Right lobe of liver (tissue), 6 donors: ENCODE data around the gene CCDC33. TPM values are rescaled to one million over a fixed set of nuclear protein-coding genes. Genes with fewer than 3 reads are reported as not detected.

Experiments used
- ATAC-seq, 4 donors: fragments of 200-7000 bp; cut with Tn5 transposase; one replicate each; pipeline ENCODE4 v1.9.1; 2020; ENCODE audit warnings: mild to moderate bottlenecking in 4 of 4, moderate library complexity in 4 of 4
- DNase-seq, 3 donors: peaks; one replicate each; pipeline ENCODE4 v3.0.0-alpha.2; 2020
- H3K27ac ChIP-seq, 3 donors: fragments of 200-600 bp; one replicate each; pipeline ENCODE4 v1.8.0; 2022
- H3K27me3 ChIP-seq, 2 donors: fragments of 200-600 bp; one replicate each; pipeline ENCODE4 v1.8.0; 2022
- H3K36me3 ChIP-seq, 4 donors: fragments of 200-600 bp; sonication (generic) in 1 of 4; one replicate each; pipeline versions ENCODE4 v1.5.1 to v1.8.0; 2017 to 2022; ENCODE audit warnings: control low read depth in 1 of 4
- H3K4me1 ChIP-seq, 4 donors: fragments of 200-600 bp; sonication (generic) in 1 of 4; one replicate each; pipeline versions ENCODE4 v1.5.1 to v1.8.0; 2017 to 2022; ENCODE audit warnings: control low read depth in 1 of 4
- H3K4me3 ChIP-seq, 3 donors: fragments of 200-600 bp; one replicate each; pipeline ENCODE4 v1.8.0; 2022
- H3K9me3 ChIP-seq, 4 donors: fragments of 200-600 bp; sonication (generic) in 1 of 4; one replicate each; pipeline versions ENCODE4 v1.5.1 to v1.8.0; 2017 to 2022; ENCODE audit warnings: control low read depth in 1 of 4
- POLR2A ChIP-seq: fragments of 450-650 bp; IDR thresholded peaks from one replicate; pipeline ENCODE4 v1.6.1; 2017; ENCODE audit warnings: antibody characterized with exemption, mild to moderate bottlenecking
- WGBS: methylation state at CpG from one replicate; pipeline ENCODE4 v1.1.6; 2018; ENCODE audit warnings: low coverage, low lambda C conversion rate; ENCODE audit not compliant: insufficient coverage; ENCODE audit errors: missing lambda C conversion rate; 5-methylcytosine and 5-hydroxymethylcytosine counted together
- intact Hi-C, 2 donors: fragments of 100-400 bp; cut with DNase I; formaldehyde crosslinking; loops; one replicate each; pipeline versions ENCODE4 v1.11.2 to v1.14.1; 2022
- total RNA-seq, 6 experiments: library from RNA; depleted of rRNA in 2 of 6; stranded (reverse); fragments of >200 nt in 2 of 6; fragmentation: NEBNext Ultra II Directional in 3 of 6; extraction: Animal tissue kit (Norgen Biotek cat#: 25700) in 3 of 6; gene quantifications; one replicate each; pipeline versions ENCODE4 v1.1.0 to v1.2.4, GENCODE V29; 2016 to 2023
- TF ChIP-seq, protein P1 (sequence below), 4 donors: fragments of 200-600 bp in 3 of 4; fragments of 450-650 bp in 1 of 4; IDR thresholded peaks; one replicate each; pipeline versions ENCODE4 v1.5.1 to v1.8.0; 2016 to 2022; ENCODE audit warnings: antibody characterized with exemption in 4 of 4, mild to moderate bottlenecking in 2 of 4
- donor health status: DM: no; HTN: yes; CAD: no.
- donor health status: DM: no; HTN: no; CAD: no.
- donor health status: DM: no; HTN: no; CAD: no.
- donor health status: DM: no; HTN: yes; CAD: no.
- donor health status: DM: no; HTN: yes; CAD: no.

The CCDC33 gene
- total RNA-seq, 6 experiments from 2014 or later, result not detected

DNA sequence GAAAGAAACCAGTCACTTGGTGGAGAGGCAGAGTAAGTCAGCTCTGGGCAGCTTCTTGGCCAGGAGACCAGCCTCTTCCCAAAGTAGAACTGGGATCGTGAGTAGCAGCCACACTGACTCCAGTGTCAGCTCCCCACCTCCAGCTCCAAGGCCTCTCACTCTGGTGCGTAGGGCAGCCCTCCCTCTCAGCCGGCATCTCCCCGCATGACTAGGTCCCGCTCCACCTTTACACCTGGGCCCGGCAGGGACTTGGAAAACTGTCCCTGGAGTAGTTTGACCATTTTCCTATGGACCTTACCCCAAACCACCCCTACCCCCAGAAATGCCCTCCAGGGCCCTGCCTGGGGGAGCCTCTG lies 36.9 kb upstream of the CCDC33 start:
- no peak for TF ChIP-seq POLR2A
- TF ChIP-seq, protein P1, sequence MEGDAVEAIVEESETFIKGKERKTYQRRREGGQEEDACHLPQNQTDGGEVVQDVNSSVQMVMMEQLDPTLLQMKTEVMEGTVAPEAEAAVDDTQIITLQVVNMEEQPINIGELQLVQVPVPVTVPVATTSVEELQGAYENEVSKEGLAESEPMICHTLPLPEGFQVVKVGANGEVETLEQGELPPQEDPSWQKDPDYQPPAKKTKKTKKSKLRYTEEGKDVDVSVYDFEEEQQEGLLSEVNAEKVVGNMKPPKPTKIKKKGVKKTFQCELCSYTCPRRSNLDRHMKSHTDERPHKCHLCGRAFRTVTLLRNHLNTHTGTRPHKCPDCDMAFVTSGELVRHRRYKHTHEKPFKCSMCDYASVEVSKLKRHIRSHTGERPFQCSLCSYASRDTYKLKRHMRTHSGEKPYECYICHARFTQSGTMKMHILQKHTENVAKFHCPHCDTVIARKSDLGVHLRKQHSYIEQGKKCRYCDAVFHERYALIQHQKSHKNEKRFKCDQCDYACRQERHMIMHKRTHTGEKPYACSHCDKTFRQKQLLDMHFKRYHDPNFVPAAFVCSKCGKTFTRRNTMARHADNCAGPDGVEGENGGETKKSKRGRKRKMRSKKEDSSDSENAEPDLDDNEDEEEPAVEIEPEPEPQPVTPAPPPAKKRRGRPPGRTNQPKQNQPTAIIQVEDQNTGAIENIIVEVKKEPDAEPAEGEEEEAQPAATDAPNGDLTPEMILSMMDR (IDR thresholded peaks at IDR 0.05), result no peak
- Histone ChIP-seq H3K27me3 (no peaks in the 10 kb centered on the region), H3K9me3 (no peaks in the 10 kb centered on the region), H3K4me1 (peaks cover 0 to 3% (median 0%) of the 10 kb centered on the region in 4 donors), H3K36me3 (no peaks in the 10 kb centered on the region), H3K27ac (no peak overlapping the region), H3K4me3 (no peak overlapping the region)
- intact Hi-C loops, result no loop called here
- no CpG with 5 or more reads among the region's 6 CpGs for WGBS
- no peak for DNase-seq
- ATAC-seq, result no peak

DNA sequence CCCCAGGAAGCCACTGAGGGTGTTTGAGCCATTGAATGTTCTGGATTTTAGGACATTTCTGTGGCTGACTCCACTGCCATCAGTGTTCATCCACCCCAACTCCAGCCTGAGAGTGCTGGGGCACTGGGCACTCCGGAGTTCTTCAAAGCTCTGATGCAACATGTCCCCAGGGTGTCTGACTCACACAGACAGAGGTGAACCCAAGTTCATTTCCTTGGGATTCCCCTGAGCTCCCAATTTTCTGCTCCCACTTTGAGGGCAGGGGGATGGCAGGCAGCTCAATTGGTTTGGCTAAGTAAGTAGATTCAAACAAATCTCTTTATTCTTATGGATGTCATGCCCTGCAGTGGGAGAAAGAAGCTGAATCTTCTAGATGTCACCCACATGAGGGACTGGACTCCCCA lies 35.7 kb upstream of the CCDC33 start:
- TF ChIP-seq, protein P1 (IDR thresholded peaks at IDR 0.05), result no peak
- no peak for TF ChIP-seq POLR2A
- Histone ChIP-seq H3K4me3 (no peak overlapping the region), H3K27ac (no peak overlapping the region), H3K9me3 (no peaks in the 10 kb centered on the region), H3K27me3 (no peaks in the 10 kb centered on the region), H3K36me3 (no peaks in the 10 kb centered on the region), H3K4me1 (peaks cover 0 to 3% (median 0%) of the 10 kb centered on the region in 4 donors)
- 20% methylated on average over 1 of the region's 1 CpG for WGBS
- ATAC-seq, result peak in 2 of 4 donors; percentile 75 to 87
- DNase-seq, result no peak
- intact Hi-C loops, result no loop called here

DNA sequence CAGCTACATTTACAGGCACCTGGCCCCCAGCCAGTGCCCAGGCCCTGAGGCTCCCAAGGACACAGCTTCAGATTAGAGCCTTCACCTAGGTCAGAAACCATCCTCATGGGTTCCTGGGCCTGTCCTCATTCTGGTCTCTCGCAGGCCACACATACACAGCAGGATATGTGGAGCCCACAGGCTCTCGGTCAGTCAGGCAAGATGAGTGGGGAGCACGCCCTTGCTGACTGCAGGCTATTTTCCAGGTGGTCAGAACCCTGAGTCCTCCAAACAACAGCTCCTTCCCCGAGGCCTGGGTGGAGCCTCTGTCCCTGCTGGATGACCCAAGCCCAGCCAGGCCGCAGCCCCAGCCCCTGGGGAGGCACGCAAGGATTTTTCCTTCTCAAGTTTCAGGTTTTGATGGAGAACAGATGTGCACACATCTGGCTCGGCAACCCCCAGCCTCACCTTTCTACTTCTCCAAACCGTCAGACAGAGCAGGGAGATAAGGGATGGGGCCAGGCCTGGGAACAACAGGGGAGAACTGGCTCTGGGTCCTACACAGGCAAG lies 35.2 kb upstream of the CCDC33 start:
- no peaks in the 10 kb centered on the region for H3K9me3 ChIP-seq
- H3K4me1 ChIP-seq, result peaks cover 0 to 3% (median 0%) of the 10 kb centered on the region in 4 donors
- DNase-seq (no peak), ATAC-seq (no peak)
- no peak overlapping the region for H3K4me3 ChIP-seq
- no peaks in the 10 kb centered on the region for H3K27me3 ChIP-seq
- TF ChIP-seq POLR2A, result no peak
- TF ChIP-seq, protein P1 (IDR thresholded peaks at IDR 0.05), result no peak
- 75% methylated on average over 5 of the region's 8 CpGs for WGBS
- intact Hi-C loops, result no loop called here
- no peaks in the 10 kb centered on the region for H3K36me3 ChIP-seq
- H3K27ac ChIP-seq, result no peak overlapping the region

DNA sequence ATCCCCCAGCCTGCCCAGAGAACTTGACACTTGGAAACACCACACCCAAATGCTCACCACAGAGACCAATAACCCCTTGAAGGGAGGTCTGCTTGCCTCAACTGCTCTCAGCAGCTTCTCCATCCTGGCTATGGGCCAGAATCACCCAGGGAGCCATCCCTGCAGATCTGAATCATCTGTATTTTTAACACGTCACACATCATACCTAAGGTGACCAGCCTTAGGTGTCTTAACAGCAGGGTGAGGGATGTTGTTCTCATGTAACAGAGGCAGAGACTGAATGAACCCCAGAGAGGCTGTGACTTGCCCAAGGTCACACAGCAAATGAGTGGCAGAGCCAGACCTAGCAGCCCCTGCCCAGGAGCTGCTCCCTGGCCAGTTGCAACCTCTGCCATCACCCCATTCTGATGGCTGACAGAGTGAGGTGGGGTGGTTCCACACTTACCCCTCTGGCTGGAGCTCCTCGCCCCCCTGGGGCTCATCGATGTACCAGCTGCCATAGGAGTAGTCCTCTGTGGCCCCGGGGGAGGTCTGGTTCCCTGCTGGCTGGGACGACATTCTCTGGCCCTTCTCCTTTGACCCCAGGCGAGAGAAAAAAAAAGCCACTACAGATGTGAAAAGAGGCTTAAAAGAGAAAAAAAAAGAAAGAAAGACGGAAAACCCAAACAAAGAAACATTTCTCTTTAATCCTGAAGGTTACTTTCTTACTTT lies 34.3 kb upstream of the CCDC33 start:
- H3K36me3 ChIP-seq, result no peaks in the 10 kb centered on the region
- DNase-seq (no peak), ATAC-seq (no peak)
- TF ChIP-seq POLR2A, result no peak
- TF ChIP-seq, protein P1 (IDR thresholded peaks at IDR 0.05), result no peak
- no peaks in the 10 kb centered on the region for H3K27me3 ChIP-seq
- H3K27ac ChIP-seq, result no peak overlapping the region
- no peak overlapping the region for H3K4me3 ChIP-seq
- intact Hi-C loops, result no loop called here
- H3K4me1 ChIP-seq, result peaks cover 0 to 3% (median 0%) of the 10 kb centered on the region in 4 donors
- 31% methylated on average over 6 of the region's 7 CpGs for WGBS
- no peaks in the 10 kb centered on the region for H3K9me3 ChIP-seq
